ENCODE data around the gene BPIFB6.
"Not testable (repeated sequence)": the region's sequence is repeated elsewhere in the genome, so short reads cannot be mapped to it uniquely, and the experiment has no call there.

Gene BPIFB6

DNA sequence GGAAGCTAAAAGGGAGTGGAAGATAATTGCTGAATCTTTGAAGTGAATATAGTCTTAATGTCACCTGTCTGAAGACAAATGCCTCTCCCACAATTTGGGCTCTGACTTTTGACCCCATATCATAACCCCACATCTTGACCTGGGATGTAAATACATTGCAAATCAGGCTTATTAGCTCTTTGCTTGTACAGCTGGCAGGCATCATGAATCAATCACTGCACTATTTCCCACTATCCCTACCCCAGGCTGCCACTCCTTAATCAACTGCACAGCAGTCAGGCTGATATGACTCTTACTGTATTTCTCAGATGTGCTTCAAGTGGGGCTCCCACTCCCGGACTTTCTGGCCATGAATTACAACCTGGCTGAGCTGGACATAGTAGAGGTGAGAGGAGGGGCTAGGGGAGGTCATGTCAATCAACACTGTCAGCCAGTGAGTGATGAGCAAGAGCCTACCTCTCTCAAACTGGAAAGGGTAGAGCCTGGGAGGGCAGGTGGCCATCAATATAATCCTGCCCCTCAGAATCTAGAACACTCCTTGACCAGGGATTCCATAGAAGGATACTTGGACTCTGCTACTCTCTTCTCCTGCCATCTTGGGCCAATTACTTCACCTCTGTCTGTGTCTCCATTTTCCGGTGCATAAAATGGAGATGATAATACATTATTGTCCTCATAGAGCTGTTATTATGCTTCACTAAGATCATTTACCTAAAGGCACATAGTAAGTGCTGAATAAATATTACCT, 11.7 kb downstream of the BPIFB6 start:
- Histone ChIP-seq H3K9me3 (replicated peaks; ENCODE audit: low read length) (no peaks in the 10 kb centered on the region), H3K4me1 (ENCODE audit: control insufficient read depth, insufficient read depth, low read length) (no peaks in the 10 kb centered on the region), H3K36me3 (ENCODE audit: insufficient read depth, low read length) (no peaks in the 10 kb centered on the region), H3K4me3 (ENCODE audit: low read length) (no peak overlapping the region), H3K27me3 (ENCODE audit: control insufficient read depth, insufficient read depth, low read length) (peaks cover 5% of the 10 kb centered on the region), H3K9ac (ENCODE audit: low read depth, low read length) (no peak overlapping the region), H3K4me2 (ENCODE audit: low read length) (no peak overlapping the region)

DNA sequence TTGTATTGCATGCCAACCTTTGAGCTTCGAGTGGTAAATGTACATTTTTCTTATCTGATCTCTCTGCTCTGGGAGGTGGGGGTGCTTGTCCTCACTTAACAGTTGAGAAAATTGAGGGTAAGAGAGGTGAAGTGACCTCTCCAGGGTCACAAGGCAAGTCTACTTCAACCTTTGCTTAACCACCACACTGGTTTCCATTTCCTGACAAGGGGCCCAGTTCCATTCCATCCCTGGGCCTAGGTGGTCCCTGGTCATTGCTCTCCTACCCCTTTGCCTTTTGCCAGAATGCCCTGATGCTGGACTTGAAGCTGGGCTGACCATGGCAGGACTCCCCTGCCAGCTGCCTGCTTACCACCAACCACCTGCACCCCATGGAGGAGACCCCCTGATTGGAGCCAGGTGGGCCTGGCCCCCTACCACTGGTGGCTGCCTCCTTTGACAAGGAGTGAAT, 12.3 kb downstream of the BPIFB6 start:
- Histone ChIP-seq H3K9ac (ENCODE audit: low read depth, low read length) (no peak overlapping the region), H3K36me3 (ENCODE audit: insufficient read depth, low read length) (no peaks in the 10 kb centered on the region), H3K9me3 (replicated peaks; ENCODE audit: low read length) (no peaks in the 10 kb centered on the region), H3K27me3 (ENCODE audit: control insufficient read depth, insufficient read depth, low read length) (peaks cover 5% of the 10 kb centered on the region), H3K4me3 (ENCODE audit: low read length) (no peak overlapping the region), H3K4me2 (ENCODE audit: low read length) (no peak overlapping the region), H3K4me1 (ENCODE audit: control insufficient read depth, insufficient read depth, low read length) (no peaks in the 10 kb centered on the region)

DNA sequence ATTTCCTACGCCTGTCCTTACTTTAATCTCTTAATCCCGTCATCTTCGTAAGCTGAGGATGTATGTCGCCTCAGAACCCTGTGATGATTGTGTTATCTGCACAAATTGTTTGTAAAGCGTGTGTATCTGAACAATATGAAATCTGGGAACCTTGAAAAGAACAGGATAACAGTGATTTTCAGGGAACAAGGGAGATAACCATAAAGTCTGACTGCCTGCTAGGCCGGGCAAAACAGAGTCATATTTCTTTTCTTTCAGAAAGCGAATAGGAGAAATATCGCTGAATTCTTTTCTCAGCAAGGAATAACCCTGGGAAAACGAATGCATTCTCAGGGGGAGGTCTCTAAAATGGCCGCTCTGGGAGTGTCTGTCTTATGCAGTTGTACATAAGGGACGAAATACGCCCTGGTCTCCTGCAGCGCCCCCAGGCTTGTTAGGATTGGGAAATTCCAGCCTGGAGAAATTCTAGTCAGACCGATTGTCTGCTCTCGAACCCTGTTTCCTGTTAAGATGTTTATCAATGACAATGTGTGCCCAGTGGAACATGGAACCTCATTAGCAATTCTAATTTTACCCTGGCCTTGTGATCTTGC, 13.8 kb downstream of the BPIFB6 start:
- H3K4me2 ChIP-seq (ENCODE audit: low read length); H3K9me3 ChIP-seq (replicated peaks; ENCODE audit: low read length); H3K9ac ChIP-seq (ENCODE audit: low read depth, low read length); H3K4me1 ChIP-seq (ENCODE audit: control insufficient read depth, insufficient read depth, low read length); H3K27me3 ChIP-seq (ENCODE audit: control insufficient read depth, insufficient read depth, low read length); H3K4me3 ChIP-seq (ENCODE audit: low read length); H3K36me3 ChIP-seq (ENCODE audit: insufficient read depth, low read length): not testable (repeated sequence)

DNA sequence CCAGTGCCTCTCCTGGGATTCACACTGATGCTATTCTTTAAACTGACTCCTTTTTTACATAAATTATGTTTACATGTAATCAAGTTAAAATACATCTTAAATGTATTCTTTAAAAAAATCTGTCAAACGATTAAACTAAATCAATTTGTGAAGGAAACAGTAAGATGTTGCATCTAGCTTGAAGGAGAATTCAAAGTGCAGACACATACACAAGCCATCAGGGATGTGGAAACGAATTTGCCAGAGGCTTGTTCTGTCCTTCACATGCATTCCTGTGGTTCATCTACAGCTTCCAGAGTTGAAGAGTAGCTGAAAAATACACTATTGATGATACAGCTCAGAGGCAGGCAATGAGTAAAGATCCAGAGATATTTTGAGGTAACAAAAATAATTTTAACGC, 15.0 kb downstream of the BPIFB6 start:
- no peak overlapping the region for H3K4me3 ChIP-seq (ENCODE audit: low read length)
- no peaks in the 10 kb centered on the region for H3K4me1 ChIP-seq (ENCODE audit: control insufficient read depth, insufficient read depth, low read length)
- H3K4me2 ChIP-seq (ENCODE audit: low read length), result no peak overlapping the region
- no peak overlapping the region for H3K9ac ChIP-seq (ENCODE audit: low read depth, low read length)
- H3K27me3 ChIP-seq (ENCODE audit: control insufficient read depth, insufficient read depth, low read length), result peaks cover 3% of the 10 kb centered on the region
- H3K36me3 ChIP-seq (ENCODE audit: insufficient read depth, low read length), result no peaks in the 10 kb centered on the region
- H3K9me3 ChIP-seq (replicated peaks; ENCODE audit: low read length), result no peaks in the 10 kb centered on the region

DNA sequence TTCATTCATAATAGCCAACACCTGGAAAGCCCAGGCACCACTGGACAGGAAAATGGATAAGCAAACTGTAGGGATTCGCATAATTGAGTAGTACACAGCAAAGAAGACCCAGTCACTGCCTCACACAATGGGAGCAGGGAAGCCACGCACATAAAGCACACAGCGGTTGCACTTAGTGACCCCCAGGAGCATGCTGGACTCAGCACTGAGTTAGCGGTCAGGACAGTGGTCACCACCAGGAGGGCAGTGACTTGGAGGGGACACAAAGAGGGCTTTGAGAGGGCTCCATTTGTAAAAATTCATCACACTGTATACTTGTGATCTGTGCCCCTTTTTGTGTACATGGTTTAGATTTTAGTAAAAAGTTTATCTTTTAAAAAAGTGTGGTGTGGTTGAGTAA, 19.9 kb downstream of the BPIFB6 start:
- Histone ChIP-seq H3K27me3 (ENCODE audit: control insufficient read depth, insufficient read depth, low read length) (peaks cover 20% of the 10 kb centered on the region), H3K4me2 (ENCODE audit: low read length) (no peak overlapping the region), H3K36me3 (ENCODE audit: insufficient read depth, low read length) (no peaks in the 10 kb centered on the region), H3K4me1 (ENCODE audit: control insufficient read depth, insufficient read depth, low read length) (no peaks in the 10 kb centered on the region), H3K4me3 (ENCODE audit: low read length) (no peak overlapping the region), H3K9me3 (replicated peaks; ENCODE audit: low read length) (no peaks in the 10 kb centered on the region), H3K9ac (ENCODE audit: low read depth, low read length) (no peak overlapping the region)

DNA sequence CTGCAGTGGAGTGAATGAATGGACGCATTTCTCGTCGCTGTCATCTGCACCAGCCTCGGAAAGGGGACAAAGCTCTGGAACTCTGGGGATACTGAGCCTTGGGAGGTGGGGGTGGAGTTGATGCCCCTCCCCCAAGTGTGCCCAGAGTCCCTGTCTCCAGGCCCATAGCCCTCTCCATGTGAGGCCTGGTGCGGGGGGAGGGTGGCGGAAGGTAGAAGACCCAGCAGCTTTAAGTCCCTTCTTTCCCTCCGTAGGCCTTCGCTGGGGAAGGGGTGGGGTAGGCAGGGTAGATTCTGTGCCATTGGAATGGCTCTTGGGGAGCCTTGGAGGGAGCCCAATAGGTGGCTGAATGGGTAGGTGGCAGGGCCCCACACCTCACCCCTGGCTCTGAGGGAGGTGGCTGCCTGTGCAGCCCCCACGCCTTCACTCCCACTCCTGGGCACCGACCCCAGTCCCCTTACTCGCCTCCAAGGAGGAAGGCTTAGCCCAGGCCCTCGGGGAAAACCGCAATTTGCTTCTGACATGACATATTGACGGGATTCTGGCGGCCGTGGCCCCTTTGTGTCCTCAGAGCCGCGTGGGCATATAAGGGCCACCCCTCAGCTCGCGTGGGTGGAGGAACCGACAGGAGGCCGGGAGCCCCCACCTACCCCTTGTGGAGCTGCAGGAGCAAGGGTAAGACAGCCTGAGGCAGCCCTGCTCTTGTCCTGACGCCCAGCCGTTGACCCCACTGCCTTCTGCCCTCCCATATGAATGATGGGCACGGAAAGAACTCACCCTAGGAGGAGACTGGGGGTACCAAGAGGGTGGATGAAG, 22.1 kb downstream of the BPIFB6 start, which contains the start of gene BPIFB3:
Gene BPIFB3, plus strand, starts transcription at position 613 of the 816 bp plus-strand sequence. CDS start 1,533 bp downstream, outside the sequence.
- Histone ChIP-seq H3K4me2 (ENCODE audit: low read length) (no peak within 1 kb of the TSS), H3K4me3 (ENCODE audit: low read length) (no peak within 1 kb of the TSS), H3K9me3 (replicated peaks; ENCODE audit: low read length) (no peaks in the 10 kb centered on the region), H3K9ac (ENCODE audit: low read depth, low read length) (no peak within 1 kb of the TSS), H3K27me3 (ENCODE audit: control insufficient read depth, insufficient read depth, low read length) (peaks cover 23% of the 10 kb centered on the region), H3K36me3 (ENCODE audit: insufficient read depth, low read length) (no peaks in the 10 kb centered on the region), H3K4me1 (ENCODE audit: control insufficient read depth, insufficient read depth, low read length) (no peaks in the 10 kb centered on the region)

DNA sequence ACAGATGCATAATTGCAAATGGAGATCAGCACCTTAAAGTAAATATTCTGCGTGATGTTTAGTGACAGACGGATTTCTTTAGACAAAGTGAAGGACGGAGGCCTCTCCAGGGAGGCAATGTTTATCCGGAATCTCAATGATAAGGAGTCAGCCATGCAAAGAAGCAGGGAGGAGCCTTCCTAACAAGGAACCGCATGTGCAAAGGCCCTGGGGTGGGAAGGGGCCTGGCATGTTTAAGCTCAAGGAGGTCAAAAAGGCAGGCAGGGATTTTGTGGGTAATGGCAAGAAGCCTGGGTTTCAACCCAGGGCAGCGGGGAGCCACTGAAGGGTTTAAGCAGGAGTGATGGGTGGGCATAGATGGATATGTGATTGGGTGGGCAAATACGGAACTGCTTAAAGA, 22.9 kb downstream of the BPIFB6 start:
- Histone ChIP-seq H3K9ac (ENCODE audit: low read depth, low read length) (no peak overlapping the region), H3K9me3 (replicated peaks; ENCODE audit: low read length) (no peaks in the 10 kb centered on the region), H3K27me3 (ENCODE audit: control insufficient read depth, insufficient read depth, low read length) (peaks cover 23% of the 10 kb centered on the region), H3K4me1 (ENCODE audit: control insufficient read depth, insufficient read depth, low read length) (no peaks in the 10 kb centered on the region), H3K4me3 (ENCODE audit: low read length) (no peak overlapping the region), H3K4me2 (ENCODE audit: low read length) (no peak overlapping the region), H3K36me3 (ENCODE audit: insufficient read depth, low read length) (no peaks in the 10 kb centered on the region)

DNA sequence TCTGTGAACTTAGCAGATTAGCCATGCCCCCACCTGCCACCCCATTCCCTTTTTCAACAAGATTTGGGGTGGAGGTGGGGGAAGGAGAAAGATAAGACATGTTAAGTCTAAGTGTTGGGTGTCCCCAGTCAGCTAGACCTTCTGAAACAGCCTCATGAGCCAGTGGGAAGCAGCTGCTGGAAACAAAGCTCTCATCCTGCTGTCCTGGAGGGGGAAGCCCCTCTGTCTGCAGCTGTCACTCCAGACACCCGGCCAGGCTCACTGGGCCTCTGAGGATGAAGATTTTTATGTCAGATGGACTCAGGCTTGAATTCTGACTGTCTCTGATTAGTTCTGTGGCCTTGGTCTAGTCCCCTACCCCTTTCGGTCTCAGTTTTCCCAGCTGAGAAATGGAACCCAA, 23.3 kb downstream of the BPIFB6 start:
- no peak overlapping the region for H3K4me2 ChIP-seq (ENCODE audit: low read length)
- H3K36me3 ChIP-seq (ENCODE audit: insufficient read depth, low read length), result no peaks in the 10 kb centered on the region
- no peak overlapping the region for H3K4me3 ChIP-seq (ENCODE audit: low read length)
- H3K9ac ChIP-seq (ENCODE audit: low read depth, low read length), result no peak overlapping the region
- no peaks in the 10 kb centered on the region for H3K9me3 ChIP-seq (replicated peaks; ENCODE audit: low read length)
- peaks cover 23% of the 10 kb centered on the region for H3K27me3 ChIP-seq (ENCODE audit: control insufficient read depth, insufficient read depth, low read length)
- no peaks in the 10 kb centered on the region for H3K4me1 ChIP-seq (ENCODE audit: control insufficient read depth, insufficient read depth, low read length)

DNA sequence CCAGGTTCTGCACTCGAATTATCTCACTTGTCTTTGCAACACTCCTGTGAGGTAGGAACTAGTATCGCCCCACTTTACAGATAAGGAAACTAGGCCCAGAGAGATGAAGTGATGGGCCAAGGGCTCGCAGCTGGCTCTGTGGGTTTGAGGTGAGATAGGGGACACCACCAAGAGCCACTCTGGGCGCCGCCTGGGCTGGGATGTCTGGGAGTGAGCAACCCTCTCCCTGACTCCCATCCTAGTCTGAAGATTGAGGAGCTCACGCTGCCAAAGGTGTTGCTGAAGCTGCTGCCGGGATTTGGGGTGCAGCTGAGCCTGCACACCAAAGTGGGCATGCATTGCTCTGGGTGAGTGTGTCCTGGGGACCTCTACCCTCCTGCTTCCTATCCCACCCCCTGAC, 27.7 kb downstream of the BPIFB6 start:
- Histone ChIP-seq H3K27me3 (ENCODE audit: control insufficient read depth, insufficient read depth, low read length) (peaks cover 27% of the 10 kb centered on the region), H3K9me3 (replicated peaks; ENCODE audit: low read length) (no peaks in the 10 kb centered on the region), H3K36me3 (ENCODE audit: insufficient read depth, low read length) (no peaks in the 10 kb centered on the region)

DNA sequence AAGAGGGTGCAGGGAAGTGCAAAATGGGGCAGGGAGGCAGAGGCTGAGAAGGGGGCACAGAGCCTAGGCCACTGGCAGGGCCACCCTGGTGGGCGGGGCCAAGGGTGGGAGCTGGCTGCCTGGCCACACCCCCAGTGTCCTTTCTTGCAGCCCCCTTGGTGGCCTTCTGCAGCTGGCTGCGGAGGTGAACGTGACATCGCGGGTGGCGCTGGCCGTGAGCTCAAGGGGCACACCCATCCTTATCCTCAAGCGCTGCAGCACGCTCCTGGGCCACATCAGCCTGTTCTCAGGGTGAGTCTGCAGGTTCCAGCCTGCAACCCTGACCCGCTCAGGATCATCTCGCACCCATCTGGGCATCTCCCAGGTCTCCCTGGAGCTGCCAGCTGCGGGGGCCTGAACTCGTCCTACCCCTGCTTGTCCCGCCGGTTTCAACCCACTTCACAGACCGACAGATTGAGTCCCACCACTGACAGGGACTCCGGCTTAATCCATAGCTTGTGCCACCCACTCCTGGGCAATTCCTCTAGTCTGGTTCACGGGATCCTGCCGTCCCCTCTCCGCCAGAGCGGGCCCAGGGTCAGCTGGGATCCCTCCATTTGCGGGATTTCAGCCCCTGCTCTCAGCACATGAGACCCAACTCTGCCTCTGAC, 28.4 kb downstream of the BPIFB6 start:
- Histone ChIP-seq H3K4me2 (ENCODE audit: low read length) (no peak overlapping the region), H3K4me1 (ENCODE audit: control insufficient read depth, insufficient read depth, low read length) (no peaks in the 10 kb centered on the region)

More for the DNA sequence above, 27.7 kb downstream of the BPIFB6 start:
- Histone ChIP-seq H3K4me1 (ENCODE audit: control insufficient read depth, insufficient read depth, low read length) (no peaks in the 10 kb centered on the region), H3K4me3 (ENCODE audit: low read length) (no peak overlapping the region), H3K4me2 (ENCODE audit: low read length) (no peak overlapping the region), H3K9ac (ENCODE audit: low read depth, low read length) (no peak overlapping the region)

DNA sequence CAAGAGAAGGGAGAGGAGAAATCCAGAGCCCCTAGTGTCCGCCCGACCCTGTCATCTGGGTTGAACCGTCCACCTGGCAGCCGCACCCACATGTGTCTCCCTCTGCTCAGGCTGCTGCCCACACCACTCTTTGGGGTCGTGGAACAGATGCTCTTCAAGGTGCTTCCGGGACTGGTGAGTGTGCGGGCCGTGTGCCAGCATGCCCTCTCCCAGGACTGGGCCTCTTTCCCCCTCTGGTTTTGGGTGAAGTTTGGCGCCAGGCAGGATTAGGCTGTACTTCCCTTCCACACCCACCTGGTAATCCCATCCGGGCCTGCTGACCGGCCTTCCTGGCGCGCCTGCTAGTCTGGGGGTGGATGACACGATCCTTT, 30.2 kb downstream of the BPIFB6 start:
- no peak overlapping the region for H3K4me2 ChIP-seq (ENCODE audit: low read length)
- H3K4me1 ChIP-seq (ENCODE audit: control insufficient read depth, insufficient read depth, low read length), result no peaks in the 10 kb centered on the region
- no peaks in the 10 kb centered on the region for H3K9me3 ChIP-seq (replicated peaks; ENCODE audit: low read length)
- peaks cover 17% of the 10 kb centered on the region for H3K27me3 ChIP-seq (ENCODE audit: control insufficient read depth, insufficient read depth, low read length)
- H3K4me3 ChIP-seq (ENCODE audit: low read length), result no peak overlapping the region
- no peaks in the 10 kb centered on the region for H3K36me3 ChIP-seq (ENCODE audit: insufficient read depth, low read length)
- no peak overlapping the region for H3K9ac ChIP-seq (ENCODE audit: low read depth, low read length)

More for the DNA sequence above, 28.4 kb downstream of the BPIFB6 start:
- H3K27me3 ChIP-seq (ENCODE audit: control insufficient read depth, insufficient read depth, low read length), result peaks cover 24% of the 10 kb centered on the region
- H3K4me3 ChIP-seq (ENCODE audit: low read length), result no peak overlapping the region
- H3K9ac ChIP-seq (ENCODE audit: low read depth, low read length), result no peak overlapping the region
- no peaks in the 10 kb centered on the region for H3K36me3 ChIP-seq (ENCODE audit: insufficient read depth, low read length)
- no peaks in the 10 kb centered on the region for H3K9me3 ChIP-seq (replicated peaks; ENCODE audit: low read length)

Measured in skeletal muscle satellite cell (primary cell).